SK-N-MC (cell line): ENCODE results near the gene CWC15.

ENCODE experiments used
- EZH2 ChIP-seq: fragments of 200-600 bp; sonication (generic); IDR thresholded peaks from one replicate; pipeline ENCODE4 v1.6.1; 2017; ENCODE audit warnings: antibody characterized with exemption
- POLR2AphosphoS5 ChIP-seq: IDR thresholded peaks from 2 replicates; pipeline ENCODE4 v1.6.1; 2012; ENCODE audit warnings: mild to moderate bottlenecking, low read depth, low read length, borderline replicate concordance

GRCh38 chr11:94974178-94974577, 822 bp upstream of the CWC15 start:
- TF ChIP-seq EZH2: no peak
- TF ChIP-seq POLR2AphosphoS5: no peak
